NCI-H1092 treated with DMSO at 0.1 percent for 48 hours (cell line): Measurements from ENCODE around the gene ZNF862.

ENCODE experiments used
- DNase-seq: peaks from one replicate; lab custom pipeline; 2025; lab: John Stamatoyannopoulos, UW

Gene ZNF862

DNA sequence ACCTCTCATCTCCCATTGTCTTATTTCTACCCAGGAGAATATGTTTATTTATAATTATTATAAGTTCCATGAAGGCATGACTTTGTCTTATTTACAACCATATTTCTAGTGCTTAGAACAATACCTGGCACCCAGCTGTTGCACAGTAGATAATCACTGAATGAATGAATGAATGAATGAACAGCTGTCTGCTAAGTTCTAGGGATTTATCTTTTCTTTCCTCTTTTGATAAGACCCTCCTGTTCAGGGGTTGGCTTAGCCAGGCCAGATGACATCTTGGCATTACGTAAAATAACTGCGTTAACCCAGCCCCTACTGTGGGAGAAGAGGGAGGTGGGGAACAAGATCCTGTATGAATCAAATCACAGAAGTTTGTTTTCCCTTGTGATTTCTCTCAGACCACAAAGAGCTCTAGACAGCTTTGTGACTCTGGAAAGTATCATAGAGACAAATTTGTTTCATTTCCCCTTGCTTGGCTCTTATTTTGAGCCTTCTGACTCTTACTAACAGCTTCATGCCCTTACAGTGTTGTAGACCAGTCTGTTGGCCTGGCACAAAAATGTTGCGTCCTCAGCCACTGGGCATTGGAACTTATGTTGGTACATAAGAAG lies 8.4 kb downstream of the ZNF862 start:
- no peak for DNase-seq

GRCh38 chr7:149849174-149849573 lies 11.0 kb downstream of the ZNF862 start:
- no peak for DNase-seq

GRCh38 chr7:149850007-149850594 lies 11.9 kb downstream of the ZNF862 start:
- no peak for DNase-seq

GRCh38 chr7:149850716-149851115 lies 12.5 kb downstream of the ZNF862 start:
- DNase-seq: no peak

- DNase-seq: no peak
Measured at GRCh38 chr7:149851449-149851848, 13.3 kb downstream of the ZNF862 start.

DNA sequence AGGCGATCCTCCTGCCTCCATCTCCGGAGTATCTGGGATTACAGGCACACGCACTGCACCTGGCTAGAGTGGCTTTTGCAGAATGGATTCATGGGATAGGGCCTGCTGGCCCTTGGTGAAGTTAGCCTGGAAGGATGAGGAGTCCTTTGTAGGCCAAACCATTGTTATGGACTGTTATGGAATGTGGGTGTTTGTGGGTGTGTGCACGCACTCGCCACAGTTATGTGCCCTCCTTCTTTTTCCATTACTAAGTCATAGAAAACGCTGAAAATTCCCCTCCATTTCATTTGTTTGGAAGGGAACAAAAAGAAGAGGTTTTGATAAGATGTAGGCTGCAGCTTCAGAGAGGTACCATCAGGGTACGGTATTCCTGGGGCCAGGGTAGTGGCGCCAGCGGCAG lies 15.0 kb downstream of the ZNF862 start:
- no peak for DNase-seq

DNA sequence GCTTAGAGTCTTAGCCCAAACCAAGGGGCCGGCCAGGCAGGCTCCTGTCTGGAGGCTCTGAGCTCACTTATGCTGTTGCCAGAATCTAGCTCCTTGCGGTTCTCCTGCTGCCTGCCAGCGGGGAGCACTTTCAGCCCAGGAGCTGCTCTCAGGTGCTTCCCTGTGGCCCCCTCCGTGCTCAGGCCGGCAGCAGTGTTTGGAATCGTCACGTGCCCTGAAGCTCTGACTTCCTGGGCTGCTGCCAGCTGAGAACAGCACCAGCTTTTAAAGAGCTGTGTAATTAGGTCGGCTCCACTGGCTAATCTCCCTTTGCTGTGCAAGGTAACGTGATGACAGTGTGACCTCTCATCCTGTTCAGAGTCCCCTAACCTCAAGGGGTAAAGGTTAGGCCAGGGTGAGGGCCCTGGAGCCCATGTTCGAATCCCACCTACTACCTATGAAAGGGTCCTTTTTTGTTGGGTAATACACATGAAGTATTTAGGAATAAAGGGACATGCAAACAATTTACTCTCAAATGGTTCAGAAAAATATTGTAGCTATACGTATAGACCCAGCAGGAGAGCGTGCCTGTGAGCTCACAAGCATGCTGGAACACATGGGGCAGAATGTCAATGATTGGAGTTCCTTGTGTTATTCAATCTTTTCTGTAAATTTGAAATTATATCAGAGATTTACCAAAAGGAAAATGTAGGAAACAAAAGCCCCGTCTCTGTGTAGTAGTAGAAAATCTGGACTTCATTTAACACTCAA lies 16.6 kb downstream of the ZNF862 start:
- peak; percentile 93 for DNase-seq

- DNase-seq: peak; percentile 32
Measured at GRCh38 chr7:149855361-149856305, 17.5 kb downstream of the ZNF862 start.

- no peak for DNase-seq
Measured at GRCh38 chr7:149856583-149856982, 18.4 kb downstream of the ZNF862 start.

DNA sequence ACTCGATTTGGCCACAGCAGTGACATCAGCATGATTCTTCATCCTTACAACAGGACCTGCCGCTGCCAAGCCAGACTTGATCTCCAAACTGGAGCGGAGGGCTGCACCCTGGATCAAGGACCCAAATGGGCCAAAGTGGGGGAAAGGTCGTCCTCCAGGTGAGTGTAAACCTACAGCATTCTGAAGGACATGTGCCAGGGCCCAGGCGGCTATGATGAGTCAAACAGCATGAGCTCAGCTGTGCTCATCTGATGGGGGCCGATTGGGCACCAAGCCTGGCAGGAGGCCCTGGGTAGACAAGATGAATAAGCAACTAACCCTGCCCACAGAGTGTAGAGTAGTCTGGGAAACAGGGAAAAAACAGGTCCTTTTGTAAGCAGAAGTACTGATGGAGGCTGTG lies 21.2 kb downstream of the ZNF862 start:
- no peak for DNase-seq

DNA sequence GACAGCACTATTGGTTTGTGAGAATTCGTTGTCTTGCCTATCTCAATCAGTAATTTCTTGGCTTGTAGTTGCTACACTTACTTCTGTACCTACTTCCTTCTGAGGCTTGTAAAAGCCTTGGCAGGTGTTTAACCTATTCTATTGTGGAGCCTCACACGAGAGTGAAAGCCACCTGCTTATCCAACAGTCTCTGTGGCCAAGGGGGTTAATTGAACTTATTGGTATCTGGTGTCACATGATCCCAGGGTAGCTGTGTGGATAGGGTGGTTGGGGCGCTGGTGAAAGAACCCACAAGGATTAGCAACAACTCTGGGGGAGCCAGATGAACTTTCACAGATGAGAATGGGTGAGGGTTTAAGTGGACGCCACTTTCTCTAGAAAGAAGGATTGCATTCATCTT lies 21.7 kb downstream of the ZNF862 start:
- no peak for DNase-seq

DNA sequence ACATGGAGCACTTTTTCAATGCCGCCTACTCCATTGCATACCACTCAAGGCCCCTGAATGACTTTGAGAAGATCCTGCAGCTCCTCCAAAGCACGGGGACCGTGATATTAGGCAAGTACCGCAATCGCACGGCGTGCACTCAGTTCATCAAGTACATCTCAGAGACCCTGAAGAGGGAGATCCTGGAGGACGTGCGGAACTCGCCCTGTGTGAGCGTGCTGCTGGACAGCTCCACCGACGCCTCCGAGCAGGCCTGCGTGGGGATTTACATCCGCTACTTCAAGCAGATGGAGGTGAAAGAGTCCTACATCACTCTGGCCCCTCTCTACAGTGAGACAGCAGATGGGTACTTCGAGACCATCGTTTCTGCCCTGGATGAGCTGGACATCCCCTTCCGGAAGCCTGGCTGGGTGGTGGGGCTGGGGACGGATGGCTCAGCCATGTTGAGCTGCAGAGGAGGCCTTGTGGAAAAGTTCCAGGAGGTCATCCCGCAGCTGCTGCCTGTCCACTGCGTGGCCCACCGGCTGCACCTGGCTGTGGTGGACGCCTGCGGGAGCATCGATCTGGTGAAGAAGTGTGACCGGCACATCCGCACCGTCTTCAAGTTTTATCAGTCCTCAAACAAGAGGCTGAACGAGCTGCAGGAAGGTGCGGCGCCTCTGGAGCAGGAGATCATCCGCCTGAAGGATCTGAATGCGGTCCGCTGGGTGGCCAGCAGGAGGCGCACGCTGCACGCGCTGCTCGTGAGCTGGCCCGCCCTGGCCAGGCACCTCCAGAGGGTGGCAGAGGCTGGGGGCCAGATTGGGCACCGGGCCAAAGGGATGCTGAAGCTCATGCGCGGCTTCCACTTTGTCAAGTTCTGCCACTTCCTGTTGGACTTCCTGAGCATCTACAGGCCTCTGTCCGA lies 22.9 kb downstream of the ZNF862 start:
- no peak for DNase-seq

GRCh38 chr7:149861728-149862045 lies 23.5 kb downstream of the ZNF862 start:
- no peak for DNase-seq

DNA sequence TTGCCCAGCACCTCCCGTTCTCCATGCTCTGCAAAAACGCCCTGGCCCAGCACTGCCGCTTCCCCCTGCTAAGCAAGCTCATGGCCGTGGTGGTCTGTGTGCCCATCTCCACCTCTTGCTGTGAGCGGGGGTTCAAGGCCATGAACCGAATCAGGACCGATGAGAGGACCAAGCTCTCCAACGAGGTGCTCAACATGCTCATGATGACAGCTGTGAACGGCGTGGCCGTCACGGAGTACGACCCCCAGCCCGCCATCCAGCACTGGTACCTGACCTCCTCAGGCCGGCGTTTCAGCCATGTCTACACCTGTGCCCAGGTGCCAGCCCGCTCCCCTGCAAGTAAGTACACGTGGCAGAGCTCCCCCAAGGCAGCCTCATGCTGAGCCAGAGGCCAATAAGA lies 24.0 kb downstream of the ZNF862 start:
- no peak for DNase-seq

- no peak for DNase-seq
Measured at GRCh38 chr7:149863500-149863899, 25.3 kb downstream of the ZNF862 start.

DNA sequence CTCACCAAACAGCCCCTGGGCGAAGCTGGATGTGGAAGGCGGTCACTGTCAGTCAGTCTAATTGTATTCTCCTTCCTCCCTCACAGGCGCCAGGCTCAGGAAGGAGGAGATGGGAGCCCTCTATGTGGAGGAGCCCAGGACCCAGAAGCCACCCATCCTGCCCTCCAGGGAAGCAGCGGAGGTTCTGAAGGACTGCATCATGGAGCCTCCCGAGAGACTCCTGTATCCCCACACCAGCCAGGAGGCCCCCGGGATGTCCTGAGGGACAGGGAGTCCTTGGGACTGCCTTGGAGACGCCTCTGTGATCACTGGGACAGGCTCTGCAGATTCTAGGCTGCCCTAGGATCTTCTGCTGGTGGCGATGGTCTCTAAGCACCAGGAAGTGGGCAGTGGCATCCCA lies 25.8 kb downstream of the ZNF862 start:
- DNase-seq: no peak

DNA sequence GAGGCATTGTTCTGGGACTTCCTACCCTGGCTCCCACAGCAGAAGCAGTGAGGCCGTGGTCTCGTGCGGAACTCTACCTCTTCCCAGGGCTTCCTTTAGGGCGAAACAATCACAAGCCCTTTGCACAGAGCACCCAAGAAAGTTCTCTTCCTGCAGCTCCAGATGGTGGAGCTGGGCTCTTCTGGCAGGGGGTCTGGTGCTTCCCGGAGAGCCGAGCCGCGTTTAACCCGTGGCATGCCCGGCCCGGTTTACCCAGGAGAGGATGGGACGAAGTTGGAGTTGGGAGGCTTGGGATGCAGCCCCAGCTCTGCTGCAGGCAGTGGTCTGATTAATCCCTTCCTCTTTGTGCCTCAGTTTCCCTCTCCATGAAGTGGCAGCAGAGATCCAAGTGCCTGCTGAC lies 26.6 kb downstream of the ZNF862 start:
- DNase-seq: no peak

DNA sequence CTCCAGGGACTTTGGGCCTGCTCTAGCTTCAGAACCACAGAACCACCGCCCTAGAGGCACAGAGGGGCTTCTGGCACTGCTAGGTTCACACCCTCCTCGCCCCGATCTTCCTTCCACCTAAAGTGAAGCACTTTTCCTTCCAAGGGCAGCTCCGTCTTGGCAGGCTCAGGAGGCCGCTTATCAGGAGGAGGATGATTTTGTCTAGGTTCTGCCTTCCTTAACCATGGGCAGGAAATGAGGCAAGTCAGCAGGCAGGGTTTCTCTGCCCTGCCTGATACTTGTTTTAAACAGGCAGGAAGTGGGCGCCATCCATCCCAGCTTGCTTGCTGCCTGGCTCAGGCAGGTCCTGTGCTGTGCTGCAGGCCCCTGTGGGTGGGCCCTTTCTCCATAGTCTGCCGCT lies 27.3 kb downstream of the ZNF862 start:
- DNase-seq: no peak

DNA sequence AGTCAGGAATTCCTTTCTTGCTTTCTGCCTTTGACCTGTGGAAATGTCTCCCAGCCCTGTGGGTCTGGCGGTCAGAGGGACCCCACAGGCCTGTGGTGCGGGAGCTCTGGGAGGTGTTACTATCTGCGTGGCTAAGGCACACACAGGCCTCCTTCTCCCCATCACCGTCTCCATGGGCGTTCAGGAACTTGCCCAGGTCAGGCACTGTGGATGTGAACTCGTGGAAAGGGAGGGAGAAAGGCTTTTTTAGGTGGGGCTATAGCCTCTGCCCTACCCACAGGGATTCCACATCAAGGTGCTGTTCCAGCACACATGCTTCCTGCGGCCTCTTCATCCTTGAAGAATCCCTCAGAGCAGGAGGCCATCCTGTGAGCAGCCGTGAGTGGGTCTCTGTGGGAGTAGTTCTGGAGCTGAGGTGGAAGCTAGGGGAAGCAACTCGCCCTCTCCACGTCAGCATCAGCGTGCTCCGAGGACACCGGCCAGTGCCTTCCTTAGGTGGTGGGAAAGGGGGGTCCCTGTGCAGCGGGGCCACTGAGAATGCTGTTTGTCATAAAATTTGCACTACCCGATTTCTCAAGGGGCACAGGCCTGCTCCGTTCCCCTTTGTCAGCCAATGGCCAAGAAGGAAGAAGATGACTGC lies 28.1 kb downstream of the ZNF862 start:
- DNase-seq: no peak

DNA sequence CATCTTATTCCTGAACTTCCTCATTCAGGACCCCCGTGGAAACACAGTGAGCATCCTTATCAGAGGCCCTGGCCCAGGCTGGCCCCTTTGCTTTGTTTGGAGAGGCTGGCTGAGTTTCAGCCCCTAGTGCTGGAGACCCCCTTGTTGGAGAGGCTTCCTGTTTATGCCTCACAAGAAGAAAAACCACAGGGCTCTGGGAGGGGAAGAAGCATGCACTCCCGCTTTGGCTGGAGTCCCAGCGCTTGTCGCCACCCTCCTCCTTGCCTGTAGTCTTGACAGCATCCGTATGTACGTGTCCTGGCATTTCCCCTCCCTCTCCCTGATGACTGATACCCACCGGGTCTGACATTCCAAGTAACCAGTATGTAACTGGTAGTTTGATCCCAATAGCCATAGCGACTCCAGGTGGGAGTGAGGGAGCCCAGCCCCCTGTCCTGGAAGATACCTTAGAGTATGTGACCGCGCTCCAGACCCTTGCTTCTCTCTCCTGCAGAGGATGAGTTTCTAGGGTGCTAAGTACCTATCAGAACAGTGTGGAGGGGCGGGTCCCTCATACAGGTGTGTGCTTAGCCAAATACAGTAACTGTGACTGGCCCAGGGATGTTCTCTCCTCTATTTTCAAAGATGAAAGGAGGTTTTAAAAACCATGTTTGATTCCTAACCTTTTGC lies 28.7 kb downstream of the ZNF862 start:
- no peak for DNase-seq
